Neutrophil (primary cell): ENCODE results near the gene NUDT4.
A peak's percentile ranks its signal among the peaks of the same experiment; 100 is the strongest.

Experiments
- H3K27ac ChIP-seq: fragments of 200-600 bp; sonication (generic); 2 replicates; pipeline ENCODE4 v1.5.1; 2016; ENCODE audit warnings: mild to moderate bottlenecking, moderate library complexity
- H3K27me3 ChIP-seq: fragments of 200-600 bp; sonication (generic); 2 replicates; pipeline ENCODE4 v1.6.0; 2016; ENCODE audit warnings: mild to moderate bottlenecking
- H3K36me3 ChIP-seq: fragments of 200-600 bp; sonication (generic); 2 replicates; pipeline ENCODE4 v1.5.1; 2017
- H3K4me1 ChIP-seq, 2 experiments: fragments of 200-600 bp in 1 of 2; sonication (generic) in 1 of 2; 1 replicate in 1 of 2; 2 replicates in 1 of 2; pipeline versions ENCODE4 v1.5.1 to v1.6.1; 2013 to 2016; ENCODE audit warnings: low read depth in 1 of 2, low read length in 1 of 2, mild to moderate bottlenecking in 1 of 2, moderate library complexity in 1 of 2; ENCODE audit not compliant: control insufficient read depth in 1 of 2, insufficient read depth in 1 of 2
- H3K4me3 ChIP-seq, 2 experiments: fragments of 200-600 bp in 1 of 2; sonication (generic) in 1 of 2; 1 replicate in 1 of 2; 2 replicates in 1 of 2; pipeline ENCODE4 v1.5.1; 2013 to 2016; ENCODE audit warnings: low read depth in 1 of 2, low read length in 1 of 2, mild to moderate bottlenecking in 1 of 2, moderate library complexity in 1 of 2
- H3K9me3 ChIP-seq: fragments of 200-600 bp; sonication (generic); 2 replicates; pipeline ENCODE4 v1.5.1; 2016
- TF ChIP-seq, protein P1 (sequence below): fragments of 200-600 bp; sonication (generic); IDR thresholded peaks from 2 replicates; pipeline ENCODE4 v1.5.1; 2016; ENCODE audit warnings: antibody characterized with exemption

The NUDT4 gene

GRCh38 chr12:93438266-93439050 is 60.7 kb downstream of the NUDT4 start:
- TF ChIP-seq, protein P1, sequence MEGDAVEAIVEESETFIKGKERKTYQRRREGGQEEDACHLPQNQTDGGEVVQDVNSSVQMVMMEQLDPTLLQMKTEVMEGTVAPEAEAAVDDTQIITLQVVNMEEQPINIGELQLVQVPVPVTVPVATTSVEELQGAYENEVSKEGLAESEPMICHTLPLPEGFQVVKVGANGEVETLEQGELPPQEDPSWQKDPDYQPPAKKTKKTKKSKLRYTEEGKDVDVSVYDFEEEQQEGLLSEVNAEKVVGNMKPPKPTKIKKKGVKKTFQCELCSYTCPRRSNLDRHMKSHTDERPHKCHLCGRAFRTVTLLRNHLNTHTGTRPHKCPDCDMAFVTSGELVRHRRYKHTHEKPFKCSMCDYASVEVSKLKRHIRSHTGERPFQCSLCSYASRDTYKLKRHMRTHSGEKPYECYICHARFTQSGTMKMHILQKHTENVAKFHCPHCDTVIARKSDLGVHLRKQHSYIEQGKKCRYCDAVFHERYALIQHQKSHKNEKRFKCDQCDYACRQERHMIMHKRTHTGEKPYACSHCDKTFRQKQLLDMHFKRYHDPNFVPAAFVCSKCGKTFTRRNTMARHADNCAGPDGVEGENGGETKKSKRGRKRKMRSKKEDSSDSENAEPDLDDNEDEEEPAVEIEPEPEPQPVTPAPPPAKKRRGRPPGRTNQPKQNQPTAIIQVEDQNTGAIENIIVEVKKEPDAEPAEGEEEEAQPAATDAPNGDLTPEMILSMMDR = no peak
- H3K27ac ChIP-seq = no peak overlapping the region
- H3K4me3 ChIP-seq = no peak overlapping the region
- no peaks in the 10 kb centered on the region for H3K27me3 ChIP-seq
- H3K36me3 ChIP-seq = no peaks in the 10 kb centered on the region
- H3K9me3 ChIP-seq = no peaks in the 10 kb centered on the region
- peaks cover 18 to 24% of the 10 kb centered on the region in 2 experiments for H3K4me1 ChIP-seq

DNA sequence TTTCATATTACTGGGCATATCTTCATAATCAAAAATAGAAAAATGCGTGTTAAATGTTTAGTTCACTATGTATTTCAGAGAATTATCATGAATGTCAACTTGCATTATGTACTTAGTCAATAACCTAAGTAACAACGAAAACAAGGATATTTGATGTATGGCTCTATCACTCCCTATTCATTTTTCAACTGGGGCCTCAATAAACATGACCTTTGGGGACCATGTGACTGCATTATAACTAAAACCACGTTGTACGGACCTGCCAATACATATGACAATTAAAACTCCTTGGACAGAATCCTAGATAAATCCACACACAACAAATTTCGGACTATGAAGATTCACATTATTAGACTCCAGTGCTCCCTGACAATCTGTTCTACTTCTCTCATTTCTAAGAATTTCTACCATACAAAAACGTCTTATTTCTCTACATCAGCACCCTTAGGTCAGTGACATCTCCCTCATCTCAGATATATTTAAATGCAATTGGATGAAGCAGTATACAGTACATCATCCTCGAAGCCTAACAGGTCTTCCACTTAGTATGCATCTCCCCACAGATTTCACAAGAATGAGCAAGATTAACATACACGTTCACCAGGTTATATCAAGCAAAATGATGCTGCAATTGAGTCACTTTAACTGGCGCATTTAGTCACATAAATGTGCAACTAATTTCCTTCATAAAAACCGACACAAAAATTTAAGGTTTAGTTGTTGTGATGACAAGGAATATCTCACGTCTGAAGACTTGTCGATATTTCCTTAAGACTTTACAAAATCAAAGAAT is 62.5 kb downstream of the NUDT4 start:
- Histone ChIP-seq H3K9me3 (no peaks in the 10 kb centered on the region), H3K36me3 (no peaks in the 10 kb centered on the region), H3K27me3 (no peaks in the 10 kb centered on the region), H3K4me3 (peak overlapping the region; percentile 68 to 92), H3K4me1 (peaks cover 18 to 24% of the 10 kb centered on the region in 2 experiments), H3K27ac (peak overlapping the region; percentile 88)
- TF ChIP-seq, protein P1 = no peak

GRCh38 chr12:93441081-93441616 is 63.4 kb downstream of the NUDT4 start:
- Histone ChIP-seq H3K36me3 (no peaks in the 10 kb centered on the region), H3K27me3 (no peaks in the 10 kb centered on the region), H3K9me3 (no peaks in the 10 kb centered on the region), H3K4me3 (peak overlapping the region; percentile 68 to 92), H3K27ac (peak overlapping the region; percentile 88), H3K4me1 (peaks cover 18 to 24% of the 10 kb centered on the region in 2 experiments)
- TF ChIP-seq, protein P1 = no peak

DNA sequence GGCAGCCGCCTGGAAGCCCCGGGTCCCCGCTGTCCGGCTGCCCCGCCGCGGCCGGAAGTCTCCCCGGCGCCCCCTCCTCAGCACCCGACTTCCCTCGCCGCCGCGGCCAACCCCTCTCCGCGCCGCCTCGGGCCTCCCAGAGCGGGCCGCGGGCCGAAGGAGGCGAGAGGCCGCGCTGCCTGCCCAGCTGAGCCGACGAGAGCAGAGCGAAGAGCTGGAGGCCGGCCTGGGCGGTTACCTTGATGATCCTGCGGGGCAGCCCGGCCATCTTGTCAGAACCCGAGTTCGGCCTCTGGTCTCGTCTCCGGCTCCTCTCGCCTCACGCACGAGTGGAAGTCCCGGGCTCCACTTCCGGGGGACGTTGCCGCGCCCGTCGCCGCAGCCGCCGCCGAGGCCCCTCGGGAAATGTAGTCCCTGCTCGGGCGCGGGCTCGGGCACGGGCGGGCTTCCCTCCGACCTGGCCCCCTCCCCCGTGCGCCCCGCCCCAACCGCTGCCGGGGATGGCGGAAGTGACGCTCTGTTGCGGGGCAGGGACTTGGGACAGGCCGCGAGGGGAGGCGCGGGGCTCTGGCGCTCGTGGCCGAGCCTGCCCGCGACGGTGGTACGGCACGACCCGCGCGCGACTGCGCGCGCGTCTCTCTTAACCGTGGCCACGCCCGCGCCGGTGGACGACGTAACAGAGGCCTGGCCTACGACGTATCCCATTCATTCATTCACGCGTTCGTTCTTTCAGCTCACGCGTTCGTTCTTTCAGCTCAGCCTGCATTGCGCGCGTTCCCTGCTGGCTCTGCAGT is 64.1 kb downstream of the NUDT4 start, which contains the start of gene UBE2N:
TSS of gene UBE2N (minus strand) at position 331 of the 794 bp plus-strand sequence. CDS start at position 268, 63 bp downstream.
- TF ChIP-seq, protein P1 = peak; percentile 17
- H3K4me1 ChIP-seq = peaks cover 18 to 24% of the 10 kb centered on the region in 2 experiments
- no peaks in the 10 kb centered on the region for H3K36me3 ChIP-seq
- H3K4me3 ChIP-seq = peak within 1 kb of the TSS; percentile 68 to 92
- H3K27ac ChIP-seq = peak within 1 kb of the TSS; percentile 88
- no peaks in the 10 kb centered on the region for H3K9me3 ChIP-seq
- H3K27me3 ChIP-seq = no peaks in the 10 kb centered on the region
